ENCODE data around the gene CDH23. TPM values are rescaled to one million over a fixed set of nuclear protein-coding genes. Genes with fewer than 3 reads are reported as not detected.
A peak's percentile ranks its signal among the peaks of the same experiment; 100 is the strongest.

The CDH23 gene
- polyA plus RNA-seq, 1 donor from 2014 or later, result 6.6 TPM

DNA sequence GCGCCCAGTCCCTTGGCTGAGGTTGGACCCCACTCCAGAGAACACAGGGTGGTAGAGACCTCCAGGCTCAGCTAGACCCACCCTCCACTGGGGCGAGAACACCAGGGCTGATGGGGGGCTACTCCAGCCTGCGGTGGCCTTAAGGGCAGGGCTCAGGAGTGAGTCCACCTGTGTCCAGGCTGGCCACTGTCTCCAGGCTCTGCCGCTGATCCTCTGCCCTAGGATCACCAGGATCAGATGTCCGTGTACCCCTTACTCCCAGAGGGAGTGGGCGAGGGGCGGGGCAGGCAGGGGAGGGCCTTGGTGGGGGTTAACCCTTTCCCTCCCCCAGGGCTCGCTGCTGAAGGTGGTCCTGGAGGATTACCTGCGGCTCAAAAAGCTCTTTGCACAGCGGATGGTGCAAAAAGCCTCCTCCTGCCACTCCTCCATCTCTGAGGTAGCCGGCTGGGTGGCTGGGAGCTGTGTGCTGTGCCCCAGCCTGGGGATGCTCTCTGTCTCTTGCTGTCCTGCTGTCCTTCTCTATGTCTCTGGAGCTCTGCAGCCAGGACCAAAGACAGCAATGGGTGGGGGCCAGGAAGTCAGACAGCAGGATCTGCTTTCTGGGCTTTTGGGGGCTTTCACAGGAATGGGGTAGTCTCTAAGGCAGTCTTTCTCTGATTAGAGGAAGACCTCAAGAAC lies 416.3 kb downstream of the CDH23 start:
- Histone ChIP-seq H4K20me1 (ENCODE audit: insufficient read depth) (no peaks in the 10 kb centered on the region), H3K27ac (ENCODE audit: low read length) (no peak overlapping the region)

DNA sequence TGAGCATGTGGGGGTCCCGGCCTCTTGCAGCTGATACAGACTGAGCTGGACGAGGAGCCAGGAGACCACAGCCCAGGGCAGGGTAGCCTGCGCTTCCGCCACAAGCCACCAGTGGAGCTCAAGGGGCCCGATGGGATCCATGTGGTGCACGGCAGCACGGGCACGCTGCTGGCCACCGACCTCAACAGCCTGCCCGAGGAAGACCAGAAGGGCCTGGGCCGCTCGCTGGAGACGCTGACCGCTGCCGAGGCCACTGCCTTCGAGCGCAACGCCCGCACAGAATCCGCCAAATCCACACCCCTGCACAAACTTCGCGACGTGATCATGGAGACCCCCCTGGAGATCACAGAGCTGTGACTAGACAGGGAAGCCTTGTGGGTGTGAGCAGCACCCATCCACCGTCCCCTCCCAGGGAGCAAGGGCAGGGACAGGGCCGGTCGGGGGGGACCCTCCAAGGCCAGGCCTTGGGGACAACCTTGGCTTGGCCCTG lies 418.2 kb downstream of the CDH23 start:
- Histone ChIP-seq H2AFZ (ENCODE audit: low read depth, low read length) (no peak overlapping the region), H3K4me2 (ENCODE audit: low read length) (no peak overlapping the region), H3K9me3 (ENCODE audit: low read length) (no peaks in the 10 kb centered on the region), H3K9ac (ENCODE audit: low read length) (no peak overlapping the region), H3K27ac (ENCODE audit: low read length) (no peak overlapping the region), H3F3A (ENCODE audit: insufficient read depth, low read length, poor library complexity, severe bottlenecking) (no peaks in the 10 kb centered on the region), H3K27me3 (ENCODE audit: insufficient read depth, low read depth, low read length) (no peaks in the 10 kb centered on the region), H3K4me3 (ENCODE audit: low read length) (no peak overlapping the region), H4K20me1 (ENCODE audit: insufficient read depth) (no peaks in the 10 kb centered on the region), H3K9me2 (ENCODE audit: insufficient read depth, low read length) (no peaks in the 10 kb centered on the region), H3K79me2 (replicated peaks; ENCODE audit: insufficient read depth, low read length) (no peaks in the 10 kb centered on the region), H3K36me3 (ENCODE audit: insufficient read depth, low read length) (no peaks in the 10 kb centered on the region)
- TF ChIP-seq, protein P1, sequence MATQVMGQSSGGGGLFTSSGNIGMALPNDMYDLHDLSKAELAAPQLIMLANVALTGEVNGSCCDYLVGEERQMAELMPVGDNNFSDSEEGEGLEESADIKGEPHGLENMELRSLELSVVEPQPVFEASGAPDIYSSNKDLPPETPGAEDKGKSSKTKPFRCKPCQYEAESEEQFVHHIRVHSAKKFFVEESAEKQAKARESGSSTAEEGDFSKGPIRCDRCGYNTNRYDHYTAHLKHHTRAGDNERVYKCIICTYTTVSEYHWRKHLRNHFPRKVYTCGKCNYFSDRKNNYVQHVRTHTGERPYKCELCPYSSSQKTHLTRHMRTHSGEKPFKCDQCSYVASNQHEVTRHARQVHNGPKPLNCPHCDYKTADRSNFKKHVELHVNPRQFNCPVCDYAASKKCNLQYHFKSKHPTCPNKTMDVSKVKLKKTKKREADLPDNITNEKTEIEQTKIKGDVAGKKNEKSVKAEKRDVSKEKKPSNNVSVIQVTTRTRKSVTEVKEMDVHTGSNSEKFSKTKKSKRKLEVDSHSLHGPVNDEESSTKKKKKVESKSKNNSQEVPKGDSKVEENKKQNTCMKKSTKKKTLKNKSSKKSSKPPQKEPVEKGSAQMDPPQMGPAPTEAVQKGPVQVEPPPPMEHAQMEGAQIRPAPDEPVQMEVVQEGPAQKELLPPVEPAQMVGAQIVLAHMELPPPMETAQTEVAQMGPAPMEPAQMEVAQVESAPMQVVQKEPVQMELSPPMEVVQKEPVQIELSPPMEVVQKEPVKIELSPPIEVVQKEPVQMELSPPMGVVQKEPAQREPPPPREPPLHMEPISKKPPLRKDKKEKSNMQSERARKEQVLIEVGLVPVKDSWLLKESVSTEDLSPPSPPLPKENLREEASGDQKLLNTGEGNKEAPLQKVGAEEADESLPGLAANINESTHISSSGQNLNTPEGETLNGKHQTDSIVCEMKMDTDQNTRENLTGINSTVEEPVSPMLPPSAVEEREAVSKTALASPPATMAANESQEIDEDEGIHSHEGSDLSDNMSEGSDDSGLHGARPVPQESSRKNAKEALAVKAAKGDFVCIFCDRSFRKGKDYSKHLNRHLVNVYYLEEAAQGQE (IDR thresholded peaks at IDR 0.05; ENCODE audit: borderline replicate concordance), result no peak
- TF ChIP-seq EP300 (conservative IDR thresholded peaks at IDR 0.05; ENCODE audit: poor library complexity, severe bottlenecking), result no peak
- no peak for TF ChIP-seq RAD21 (conservative IDR thresholded peaks at IDR 0.05)
- TF ChIP-seq SMC3 (conservative IDR thresholded peaks at IDR 0.05; ENCODE audit: poor library complexity), result no peak
- no peak for TF ChIP-seq EZH2 (IDR thresholded peaks at IDR 0.05; ENCODE audit: borderline replicate concordance, insufficient read depth, low read length, poor library complexity, severe bottlenecking)
- TF ChIP-seq MXI1 (conservative IDR thresholded peaks at IDR 0.05; ENCODE audit: poor library complexity, severe bottlenecking), result no peak
- TF ChIP-seq, protein P2, sequence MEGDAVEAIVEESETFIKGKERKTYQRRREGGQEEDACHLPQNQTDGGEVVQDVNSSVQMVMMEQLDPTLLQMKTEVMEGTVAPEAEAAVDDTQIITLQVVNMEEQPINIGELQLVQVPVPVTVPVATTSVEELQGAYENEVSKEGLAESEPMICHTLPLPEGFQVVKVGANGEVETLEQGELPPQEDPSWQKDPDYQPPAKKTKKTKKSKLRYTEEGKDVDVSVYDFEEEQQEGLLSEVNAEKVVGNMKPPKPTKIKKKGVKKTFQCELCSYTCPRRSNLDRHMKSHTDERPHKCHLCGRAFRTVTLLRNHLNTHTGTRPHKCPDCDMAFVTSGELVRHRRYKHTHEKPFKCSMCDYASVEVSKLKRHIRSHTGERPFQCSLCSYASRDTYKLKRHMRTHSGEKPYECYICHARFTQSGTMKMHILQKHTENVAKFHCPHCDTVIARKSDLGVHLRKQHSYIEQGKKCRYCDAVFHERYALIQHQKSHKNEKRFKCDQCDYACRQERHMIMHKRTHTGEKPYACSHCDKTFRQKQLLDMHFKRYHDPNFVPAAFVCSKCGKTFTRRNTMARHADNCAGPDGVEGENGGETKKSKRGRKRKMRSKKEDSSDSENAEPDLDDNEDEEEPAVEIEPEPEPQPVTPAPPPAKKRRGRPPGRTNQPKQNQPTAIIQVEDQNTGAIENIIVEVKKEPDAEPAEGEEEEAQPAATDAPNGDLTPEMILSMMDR (IDR thresholded peaks at IDR 0.05; ENCODE audit: poor library complexity, severe bottlenecking), result no peak
- TF ChIP-seq POLR2AphosphoS5 (IDR thresholded peaks at IDR 0.05), result no peak
- no peak for TF ChIP-seq TAF1 (IDR thresholded peaks at IDR 0.05; ENCODE audit: low read depth)

More for the DNA sequence above, 416.3 kb downstream of the CDH23 start:
- TF ChIP-seq POLR2AphosphoS5 (IDR thresholded peaks at IDR 0.05), result peak; percentile 5
- TF ChIP-seq, protein P1 (IDR thresholded peaks at IDR 0.05; ENCODE audit: borderline replicate concordance), result no peak
- no peaks in the 10 kb centered on the region for H3K9me3 ChIP-seq (ENCODE audit: low read length)
- H3K4me3 ChIP-seq (ENCODE audit: low read length), result no peak overlapping the region
- no peaks in the 10 kb centered on the region for H3K9me2 ChIP-seq (ENCODE audit: insufficient read depth, low read length)
- no peaks in the 10 kb centered on the region for H3K36me3 ChIP-seq (ENCODE audit: insufficient read depth, low read length)
- H3K79me2 ChIP-seq (replicated peaks; ENCODE audit: insufficient read depth, low read length), result no peaks in the 10 kb centered on the region
- no peak overlapping the region for H2AFZ ChIP-seq (ENCODE audit: low read depth, low read length)
- H3K27me3 ChIP-seq (ENCODE audit: insufficient read depth, low read depth, low read length), result no peaks in the 10 kb centered on the region
- no peaks in the 10 kb centered on the region for H3F3A ChIP-seq (ENCODE audit: insufficient read depth, low read length, poor library complexity, severe bottlenecking)
- no peak overlapping the region for H3K9ac ChIP-seq (ENCODE audit: low read length)
- no peak overlapping the region for H3K4me2 ChIP-seq (ENCODE audit: low read length)

Data from neural cell (in vitro differentiated cells).